H1 (cell line): Measurements from ENCODE around the gene EIF4A3. TPM values are rescaled to one million over a fixed set of nuclear protein-coding genes. Genes with fewer than 3 reads are reported as not detected.

ENCODE experiments used
- ATF2 ChIP-seq: IDR thresholded peaks from 2 replicates; pipeline ENCODE4 v1.6.1; 2012; ENCODE audit warnings: low read length, inconsistent platforms
- CHD7 ChIP-seq: fragments of 300-600 bp; sonication (generic); IDR thresholded peaks from 2 replicates; pipeline ENCODE4 v1.7.1; 2012; ENCODE audit warnings: low read length, moderate library complexity, mild to moderate bottlenecking, inconsistent platforms; ENCODE audit not compliant: insufficient replicate concordance
- FOSL1 ChIP-seq: IDR thresholded peaks from 2 replicates; pipeline ENCODE4 v1.6.1; 2011; ENCODE audit warnings: mild to moderate bottlenecking, low read depth, low read length, moderate library complexity; ENCODE audit not compliant: insufficient read depth
- GTF2F1 ChIP-seq: IDR thresholded peaks from 2 replicates; pipeline ENCODE4 v1.6.1; 2012; ENCODE audit warnings: low read depth, low read length, improper control_type of control experiment, borderline replicate concordance
- MAX ChIP-seq: IDR thresholded peaks from 2 replicates; pipeline ENCODE4 v1.6.1; 2012; ENCODE audit warnings: inconsistent platforms
- polyA plus RNA-seq, 7 experiments: library from polyadenylated mRNA; depleted of rRNA in 3 of 7; stranded (reverse) in 5 of 7; unstranded in 2 of 7; fragments of >200 nt in 5 of 7; fragments of 200-250 nt in 2 of 7; gene quantifications; 1 replicate in 5 of 7; 2 replicates in 1 of 7; 4 replicates in 1 of 7; pipeline versions ENCODE4 v1.2.1 to v1.2.3, GENCODE V29; 2011 to 2013; ENCODE audit warnings: missing spikeins in 2 of 7, mixed read lengths in 2 of 7
- total RNA-seq: library from RNA; stranded (reverse); fragmentation: NEBNext Ultra II Directional; extraction: Animal tissue kit (Norgen Biotek cat#: 25700); gene quantifications from 2 replicates; pipeline ENCODE4 v1.2.1, GENCODE V29; 2021

EIF4A3 gene
- total and polyA plus RNA-seq, 2 of the 8 experiments (the other 6 are each of a cell fraction or from before 2014, with no cell fraction given): 142 to 146 TPM

- TF ChIP-seq CHD7 (no peak), MAX (no peak), ATF2 (no peak), FOSL1 (no peak), GTF2F1 (no peak)
Measured at GRCh38 chr17:80187515-80187941, 40.6 kb upstream of the EIF4A3 start (continued).
